ENCODE data around the gene GGT1.

- TF ChIP-seq CTCF (conservative IDR thresholded peaks at IDR 0.05; ENCODE audit: low read depth in 2 of 2) (no peak), EZH2 (IDR thresholded peaks at IDR 0.05; ENCODE audit: low read depth, unreplicated experiment) (no peak), CREB1 (CRISPR knock-in tag; IDR thresholded peaks at IDR 0.05; ENCODE audit: low read depth) (peak; percentile 65), POLR2AphosphoS5 (IDR thresholded peaks at IDR 0.05; ENCODE audit: low read depth) (peak; percentile 80), EZH2phosphoT487 (IDR thresholded peaks at IDR 0.05; ENCODE audit: unreplicated experiment) (no peak)
These were observed 10.0 kb upstream of the GGT1 start, which contains the start of gene LRRC75B for GRCh38 chr22:24592851-24593558.
